WTC11 (cell line): ENCODE results near the gene DCHS2. TPM values are rescaled to one million over a fixed set of nuclear protein-coding genes. Genes with fewer than 3 reads are reported as not detected.

Experiments used
- ATAC-seq: fragments of 200-7000 bp; cut with Tn5 transposase; 2 replicates; pipeline ENCODE4 v1.10.0; 2021; ENCODE audit warnings: mild to moderate bottlenecking, moderate library complexity
- CTCF ChIA-PET: fragments of 300-600 bp; sonication (Branson Sonifier 250); formaldehyde crosslinking; loops from one replicate; lab custom pipeline; 2021; ENCODE audit warnings: antibody characterized with exemption; lab: Charles Lee
- POLR2A ChIA-PET: fragments of 350-600 bp; sonication (Branson Sonifier 250); formaldehyde crosslinking; loops from one replicate; lab custom pipeline; 2021; ENCODE audit warnings: antibody characterized with exemption; lab: Charles Lee
- DNase-seq: peaks from one replicate; pipeline ENCODE4 v3.0.0; 2021; ENCODE audit warnings: low spot score
- H3K27ac Mint-ChIP-seq: 2 replicates; pipeline ENCODE4 v1.8.0; 2021; ENCODE audit warnings: mixed read lengths
- H3K27me3 Mint-ChIP-seq: 2 replicates; pipeline ENCODE4 v1.8.0; 2021; ENCODE audit warnings: low read depth, mild to moderate bottlenecking, moderate library complexity, mixed read lengths
- H3K36me3 Mint-ChIP-seq: 2 replicates; pipeline ENCODE4 v1.8.0; 2021; ENCODE audit warnings: mixed read lengths
- H3K4me1 Mint-ChIP-seq: 2 replicates; pipeline ENCODE4 v1.8.0; 2022; ENCODE audit warnings: mixed read lengths
- H3K4me3 Mint-ChIP-seq: 2 replicates; pipeline ENCODE4 v1.8.0; 2021; ENCODE audit warnings: mild to moderate bottlenecking, moderate library complexity, mixed read lengths
- H3K9me3 Mint-ChIP-seq: 2 replicates; pipeline ENCODE4 v1.8.0; 2021; ENCODE audit warnings: mixed read lengths
- ATF1 ChIP-seq: sonication (generic); formaldehyde crosslinking; IDR thresholded peaks from 2 replicates; pipeline ENCODE4 v1.8.1; 2023; ENCODE audit warnings: mild to moderate bottlenecking, moderate library complexity, missing genetic modification reagents
- CREB1 ChIP-seq: sonication (generic); formaldehyde crosslinking; IDR thresholded peaks from 2 replicates; pipeline ENCODE4 v1.8.0; 2023; ENCODE audit warnings: mild to moderate bottlenecking, missing genetic modification reagents
- ESRRA ChIP-seq: sonication (generic); formaldehyde crosslinking; IDR thresholded peaks from 2 replicates; pipeline ENCODE4 v1.8.1; 2022; ENCODE audit warnings: mild to moderate bottlenecking, missing genetic modification reagents, borderline replicate concordance
- ETV6 ChIP-seq: sonication (generic); formaldehyde crosslinking; IDR thresholded peaks from 2 replicates; pipeline ENCODE4 v1.8.1; 2022; ENCODE audit warnings: mild to moderate bottlenecking, missing genetic modification reagents
- FOXJ3 ChIP-seq: sonication (generic); formaldehyde crosslinking; IDR thresholded peaks from 2 replicates; pipeline ENCODE4 v1.9.0; 2021; ENCODE audit warnings: missing genetic modification reagents, mild to moderate bottlenecking, borderline replicate concordance
- GTF2I ChIP-seq: fragments of 250-450 bp; sonication (Bioruptor Pico); conservative IDR thresholded peaks from 2 replicates; pipeline ENCODE4 v1.4.0; 2021; ENCODE audit warnings: mild to moderate bottlenecking
- NR2C2 ChIP-seq: sonication (generic); formaldehyde crosslinking; IDR thresholded peaks from 2 replicates; pipeline ENCODE4 v1.8.0; 2022; ENCODE audit warnings: mild to moderate bottlenecking, missing genetic modification reagents
- SMAD4 ChIP-seq: sonication (generic); formaldehyde crosslinking; IDR thresholded peaks from 2 replicates; pipeline ENCODE4 v1.8.0; 2022; ENCODE audit warnings: mild to moderate bottlenecking, missing genetic modification reagents
- total RNA-seq: library from RNA; stranded (reverse); gene quantifications from 3 replicates; pipeline ENCODE4 v1.2.3, GENCODE V29; 2021
- TF ChIP-seq, protein P1 (sequence below): fragments of 250-450 bp; sonication (Bioruptor Pico); IDR thresholded peaks from 2 replicates; pipeline ENCODE4 v1.9.0; 2021; ENCODE audit warnings: mild to moderate bottlenecking
- TF ChIP-seq, protein P2 (sequence below): sonication (generic); formaldehyde crosslinking; IDR thresholded peaks from 2 replicates; pipeline ENCODE4 v1.8.1; 2022; ENCODE audit warnings: missing genetic modification reagents, borderline replicate concordance
- TF ChIP-seq, protein P3 (sequence below): sonication (generic); formaldehyde crosslinking; IDR thresholded peaks from 2 replicates; pipeline ENCODE4 v1.8.1; 2023; ENCODE audit warnings: mild to moderate bottlenecking, missing genetic modification reagents, moderate library complexity
- TF ChIP-seq, protein P4 (sequence below): sonication (generic); formaldehyde crosslinking; IDR thresholded peaks from 2 replicates; pipeline ENCODE4 v1.8.0; 2022; ENCODE audit warnings: missing genetic modification reagents
- TF ChIP-seq, protein P5 (sequence below): sonication (generic); formaldehyde crosslinking; conservative IDR thresholded peaks from 2 replicates; pipeline ENCODE4 v1.8.1; 2022; ENCODE audit warnings: mild to moderate bottlenecking, missing genetic modification reagents
- TF ChIP-seq, protein P6 (sequence below): sonication (generic); formaldehyde crosslinking; IDR thresholded peaks from 2 replicates; pipeline ENCODE4 v1.8.1; 2023; ENCODE audit warnings: mild to moderate bottlenecking, missing genetic modification reagents, moderate library complexity
- TF ChIP-seq, protein P7 (sequence below): fragments of 200-600 bp; IDR thresholded peaks from 2 replicates; pipeline ENCODE4 v1.8.0; 2022; ENCODE audit warnings: antibody characterized with exemption

The DCHS2 gene
- total RNA-seq, 1 experiment from 2014 or later, result 1.3 TPM

DNA sequence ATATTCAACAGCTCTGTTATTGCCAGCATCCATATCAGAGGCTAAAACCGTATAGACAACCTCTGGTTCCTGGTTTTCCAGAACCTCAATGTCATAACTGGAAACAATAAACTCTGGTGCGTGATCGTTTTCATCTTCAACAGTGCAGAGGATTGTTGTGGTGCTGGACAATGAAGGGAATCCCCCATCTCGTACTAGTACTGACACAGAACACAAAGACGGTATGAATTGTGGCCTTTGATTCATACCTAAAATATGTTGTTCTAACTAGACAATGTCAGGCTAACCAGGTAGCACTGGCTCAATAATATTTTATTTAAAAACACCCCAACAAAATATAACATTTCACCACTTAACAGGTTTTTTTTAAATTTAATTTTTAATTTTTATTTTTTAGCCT lies 186.9 kb downstream of the DCHS2 start:
- H3K36me3 Mint-ChIP-seq, result peaks cover 3% of the 10 kb centered on the region
- no peak for ATAC-seq
- no peak overlapping the region for H3K4me3 Mint-ChIP-seq
- no peaks in the 10 kb centered on the region for H3K4me1 Mint-ChIP-seq
- POLR2A ChIA-PET, result no interaction called here
- no peak overlapping the region for H3K27ac Mint-ChIP-seq
- H3K27me3 Mint-ChIP-seq, result no peaks in the 10 kb centered on the region
- CTCF ChIA-PET, result no interaction called here
- TF ChIP-seq ETV6 (CRISPR knock-in tag) (no peak), FOXJ3 (no peak), CREB1 (no peak), NR2C2 (CRISPR knock-in tag) (no peak), GTF2I (CRISPR knock-in tag) (no peak), SMAD4 (CRISPR knock-in tag) (no peak), ATF1 (CRISPR knock-in tag) (no peak), ESRRA (CRISPR knock-in tag) (no peak)
- TF ChIP-seq, protein P1, sequence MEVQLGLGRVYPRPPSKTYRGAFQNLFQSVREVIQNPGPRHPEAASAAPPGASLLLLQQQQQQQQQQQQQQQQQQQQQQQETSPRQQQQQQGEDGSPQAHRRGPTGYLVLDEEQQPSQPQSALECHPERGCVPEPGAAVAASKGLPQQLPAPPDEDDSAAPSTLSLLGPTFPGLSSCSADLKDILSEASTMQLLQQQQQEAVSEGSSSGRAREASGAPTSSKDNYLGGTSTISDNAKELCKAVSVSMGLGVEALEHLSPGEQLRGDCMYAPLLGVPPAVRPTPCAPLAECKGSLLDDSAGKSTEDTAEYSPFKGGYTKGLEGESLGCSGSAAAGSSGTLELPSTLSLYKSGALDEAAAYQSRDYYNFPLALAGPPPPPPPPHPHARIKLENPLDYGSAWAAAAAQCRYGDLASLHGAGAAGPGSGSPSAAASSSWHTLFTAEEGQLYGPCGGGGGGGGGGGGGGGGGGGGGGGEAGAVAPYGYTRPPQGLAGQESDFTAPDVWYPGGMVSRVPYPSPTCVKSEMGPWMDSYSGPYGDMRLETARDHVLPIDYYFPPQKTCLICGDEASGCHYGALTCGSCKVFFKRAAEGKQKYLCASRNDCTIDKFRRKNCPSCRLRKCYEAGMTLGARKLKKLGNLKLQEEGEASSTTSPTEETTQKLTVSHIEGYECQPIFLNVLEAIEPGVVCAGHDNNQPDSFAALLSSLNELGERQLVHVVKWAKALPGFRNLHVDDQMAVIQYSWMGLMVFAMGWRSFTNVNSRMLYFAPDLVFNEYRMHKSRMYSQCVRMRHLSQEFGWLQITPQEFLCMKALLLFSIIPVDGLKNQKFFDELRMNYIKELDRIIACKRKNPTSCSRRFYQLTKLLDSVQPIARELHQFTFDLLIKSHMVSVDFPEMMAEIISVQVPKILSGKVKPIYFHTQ (CRISPR knock-in tag), result no peak
- TF ChIP-seq, protein P2, sequence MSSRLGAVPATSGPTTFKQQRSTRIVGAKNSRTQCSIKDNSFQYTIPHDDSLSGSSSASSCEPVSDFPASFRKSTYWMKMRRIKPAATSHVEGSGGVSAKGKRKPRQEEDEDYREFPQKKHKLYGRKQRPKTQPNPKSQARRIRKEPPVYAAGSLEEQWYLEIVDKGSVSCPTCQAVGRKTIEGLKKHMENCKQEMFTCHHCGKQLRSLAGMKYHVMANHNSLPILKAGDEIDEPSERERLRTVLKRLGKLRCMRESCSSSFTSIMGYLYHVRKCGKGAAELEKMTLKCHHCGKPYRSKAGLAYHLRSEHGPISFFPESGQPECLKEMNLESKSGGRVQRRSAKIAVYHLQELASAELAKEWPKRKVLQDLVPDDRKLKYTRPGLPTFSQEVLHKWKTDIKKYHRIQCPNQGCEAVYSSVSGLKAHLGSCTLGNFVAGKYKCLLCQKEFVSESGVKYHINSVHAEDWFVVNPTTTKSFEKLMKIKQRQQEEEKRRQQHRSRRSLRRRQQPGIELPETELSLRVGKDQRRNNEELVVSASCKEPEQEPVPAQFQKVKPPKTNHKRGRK (CRISPR knock-in tag), result no peak
- TF ChIP-seq, protein P3, sequence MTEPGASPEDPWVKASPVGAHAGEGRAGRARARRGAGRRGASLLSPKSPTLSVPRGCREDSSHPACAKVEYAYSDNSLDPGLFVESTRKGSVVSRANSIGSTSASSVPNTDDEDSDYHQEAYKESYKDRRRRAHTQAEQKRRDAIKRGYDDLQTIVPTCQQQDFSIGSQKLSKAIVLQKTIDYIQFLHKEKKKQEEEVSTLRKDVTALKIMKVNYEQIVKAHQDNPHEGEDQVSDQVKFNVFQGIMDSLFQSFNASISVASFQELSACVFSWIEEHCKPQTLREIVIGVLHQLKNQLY (CRISPR knock-in tag), result no peak
- TF ChIP-seq, protein P4, sequence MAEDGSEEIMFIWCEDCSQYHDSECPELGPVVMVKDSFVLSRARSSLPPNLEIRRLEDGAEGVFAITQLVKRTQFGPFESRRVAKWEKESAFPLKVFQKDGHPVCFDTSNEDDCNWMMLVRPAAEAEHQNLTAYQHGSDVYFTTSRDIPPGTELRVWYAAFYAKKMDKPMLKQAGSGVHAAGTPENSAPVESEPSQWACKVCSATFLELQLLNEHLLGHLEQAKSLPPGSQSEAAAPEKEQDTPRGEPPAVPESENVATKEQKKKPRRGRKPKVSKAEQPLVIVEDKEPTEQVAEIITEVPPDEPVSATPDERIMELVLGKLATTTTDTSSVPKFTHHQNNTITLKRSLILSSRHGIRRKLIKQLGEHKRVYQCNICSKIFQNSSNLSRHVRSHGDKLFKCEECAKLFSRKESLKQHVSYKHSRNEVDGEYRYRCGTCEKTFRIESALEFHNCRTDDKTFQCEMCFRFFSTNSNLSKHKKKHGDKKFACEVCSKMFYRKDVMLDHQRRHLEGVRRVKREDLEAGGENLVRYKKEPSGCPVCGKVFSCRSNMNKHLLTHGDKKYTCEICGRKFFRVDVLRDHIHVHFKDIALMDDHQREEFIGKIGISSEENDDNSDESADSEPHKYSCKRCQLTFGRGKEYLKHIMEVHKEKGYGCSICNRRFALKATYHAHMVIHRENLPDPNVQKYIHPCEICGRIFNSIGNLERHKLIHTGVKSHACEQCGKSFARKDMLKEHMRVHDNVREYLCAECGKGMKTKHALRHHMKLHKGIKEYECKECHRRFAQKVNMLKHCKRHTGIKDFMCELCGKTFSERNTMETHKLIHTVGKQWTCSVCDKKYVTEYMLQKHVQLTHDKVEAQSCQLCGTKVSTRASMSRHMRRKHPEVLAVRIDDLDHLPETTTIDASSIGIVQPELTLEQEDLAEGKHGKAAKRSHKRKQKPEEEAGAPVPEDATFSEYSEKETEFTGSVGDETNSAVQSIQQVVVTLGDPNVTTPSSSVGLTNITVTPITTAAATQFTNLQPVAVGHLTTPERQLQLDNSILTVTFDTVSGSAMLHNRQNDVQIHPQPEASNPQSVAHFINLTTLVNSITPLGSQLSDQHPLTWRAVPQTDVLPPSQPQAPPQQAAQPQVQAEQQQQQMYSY (CRISPR knock-in tag), result no peak
- TF ChIP-seq, protein P5, sequence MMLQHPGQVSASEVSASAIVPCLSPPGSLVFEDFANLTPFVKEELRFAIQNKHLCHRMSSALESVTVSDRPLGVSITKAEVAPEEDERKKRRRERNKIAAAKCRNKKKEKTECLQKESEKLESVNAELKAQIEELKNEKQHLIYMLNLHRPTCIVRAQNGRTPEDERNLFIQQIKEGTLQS (CRISPR knock-in tag), result no peak
- TF ChIP-seq, protein P6, sequence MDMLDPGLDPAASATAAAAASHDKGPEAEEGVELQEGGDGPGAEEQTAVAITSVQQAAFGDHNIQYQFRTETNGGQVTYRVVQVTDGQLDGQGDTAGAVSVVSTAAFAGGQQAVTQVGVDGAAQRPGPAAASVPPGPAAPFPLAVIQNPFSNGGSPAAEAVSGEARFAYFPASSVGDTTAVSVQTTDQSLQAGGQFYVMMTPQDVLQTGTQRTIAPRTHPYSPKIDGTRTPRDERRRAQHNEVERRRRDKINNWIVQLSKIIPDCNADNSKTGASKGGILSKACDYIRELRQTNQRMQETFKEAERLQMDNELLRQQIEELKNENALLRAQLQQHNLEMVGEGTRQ (CRISPR knock-in tag), result no peak
- TF ChIP-seq, protein P7, sequence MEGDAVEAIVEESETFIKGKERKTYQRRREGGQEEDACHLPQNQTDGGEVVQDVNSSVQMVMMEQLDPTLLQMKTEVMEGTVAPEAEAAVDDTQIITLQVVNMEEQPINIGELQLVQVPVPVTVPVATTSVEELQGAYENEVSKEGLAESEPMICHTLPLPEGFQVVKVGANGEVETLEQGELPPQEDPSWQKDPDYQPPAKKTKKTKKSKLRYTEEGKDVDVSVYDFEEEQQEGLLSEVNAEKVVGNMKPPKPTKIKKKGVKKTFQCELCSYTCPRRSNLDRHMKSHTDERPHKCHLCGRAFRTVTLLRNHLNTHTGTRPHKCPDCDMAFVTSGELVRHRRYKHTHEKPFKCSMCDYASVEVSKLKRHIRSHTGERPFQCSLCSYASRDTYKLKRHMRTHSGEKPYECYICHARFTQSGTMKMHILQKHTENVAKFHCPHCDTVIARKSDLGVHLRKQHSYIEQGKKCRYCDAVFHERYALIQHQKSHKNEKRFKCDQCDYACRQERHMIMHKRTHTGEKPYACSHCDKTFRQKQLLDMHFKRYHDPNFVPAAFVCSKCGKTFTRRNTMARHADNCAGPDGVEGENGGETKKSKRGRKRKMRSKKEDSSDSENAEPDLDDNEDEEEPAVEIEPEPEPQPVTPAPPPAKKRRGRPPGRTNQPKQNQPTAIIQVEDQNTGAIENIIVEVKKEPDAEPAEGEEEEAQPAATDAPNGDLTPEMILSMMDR, result no peak
- TF ChIP-seq, all 79 proteins: peak for 0
- no peak for DNase-seq
- H3K9me3 Mint-ChIP-seq, result peaks cover 23% of the 10 kb centered on the region
